PFSK-1 (cell line): ENCODE data around the gene RPL36.

ENCODE experiments used
- FOXP2 ChIP-seq: optimal IDR thresholded peaks from 2 replicates; pipeline ENCODE3; 2011; ENCODE audit warnings: borderline replicate concordance, control low read depth, inconsistent platforms; ENCODE audit not compliant: insufficient read depth; ENCODE audit errors: extremely low read length, extremely low read depth
- POLR2AphosphoS5 ChIP-seq: IDR thresholded peaks from 2 replicates; pipeline ENCODE4 v1.6.1; 2012; ENCODE audit warnings: low read depth, mild to moderate bottlenecking, control low read depth, low read length, moderate library complexity
- REST ChIP-seq, 2 experiments: IDR thresholded peaks; 2 replicates each; pipeline versions ENCODE4 v1.6.1 to v1.8.0; 2011 to 2012; ENCODE audit warnings: low read depth in 2 of 2, low read length in 2 of 2, control low read depth in 1 of 2, inconsistent platforms in 1 of 2, mild to moderate bottlenecking in 1 of 2, moderate library complexity in 1 of 2; ENCODE audit not compliant: insufficient read depth in 1 of 2
- SIN3A ChIP-seq: IDR thresholded peaks from 2 replicates; pipeline ENCODE4 v1.6.1; 2012; ENCODE audit warnings: mild to moderate bottlenecking, low read length, moderate library complexity, borderline replicate concordance; ENCODE audit not compliant: insufficient read depth
- TAF1 ChIP-seq: IDR thresholded peaks from 2 replicates; pipeline ENCODE4 v1.6.1; 2012; ENCODE audit warnings: low read length, control low read depth, borderline replicate concordance; ENCODE audit not compliant: insufficient read depth

Gene RPL36

GRCh38 chr19:5645409-5645808 lies 44.7 kb upstream of the RPL36 start:
- TF ChIP-seq POLR2AphosphoS5, result no peak
- TF ChIP-seq REST (IDR thresholded peaks at IDR 0.05; ENCODE audit: insufficient read depth in 1 of 2, low read depth in 2 of 2, low read length in 2 of 2), result no peak
- no peak for TF ChIP-seq SIN3A
- no peak for TF ChIP-seq FOXP2
- TF ChIP-seq TAF1, result no peak

DNA sequence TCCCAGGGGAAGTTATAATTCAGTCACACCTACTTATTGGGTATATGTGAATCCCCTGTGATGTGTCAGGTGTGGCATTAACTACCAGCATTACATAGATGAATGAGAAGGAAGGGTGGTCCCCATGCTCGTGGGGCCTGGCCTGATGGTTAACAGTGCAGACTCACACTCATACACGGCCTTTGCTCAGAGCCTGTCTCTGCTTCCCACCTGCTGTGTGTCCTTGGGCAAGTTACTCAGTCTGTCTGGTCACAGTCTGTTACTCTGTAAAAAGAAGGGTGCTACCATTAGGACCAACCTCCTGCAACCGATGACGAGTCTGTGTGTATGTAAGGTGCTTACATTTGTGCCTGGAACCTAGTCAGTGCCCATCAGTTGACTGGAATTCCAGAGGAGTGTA lies 43.4 kb upstream of the RPL36 start:
- no peak for TF ChIP-seq REST (IDR thresholded peaks at IDR 0.05; ENCODE audit: insufficient read depth in 1 of 2, low read depth in 2 of 2, low read length in 2 of 2)
- TF ChIP-seq POLR2AphosphoS5, result no peak
- TF ChIP-seq TAF1, result no peak
- TF ChIP-seq FOXP2, result no peak
- TF ChIP-seq SIN3A, result no peak

DNA sequence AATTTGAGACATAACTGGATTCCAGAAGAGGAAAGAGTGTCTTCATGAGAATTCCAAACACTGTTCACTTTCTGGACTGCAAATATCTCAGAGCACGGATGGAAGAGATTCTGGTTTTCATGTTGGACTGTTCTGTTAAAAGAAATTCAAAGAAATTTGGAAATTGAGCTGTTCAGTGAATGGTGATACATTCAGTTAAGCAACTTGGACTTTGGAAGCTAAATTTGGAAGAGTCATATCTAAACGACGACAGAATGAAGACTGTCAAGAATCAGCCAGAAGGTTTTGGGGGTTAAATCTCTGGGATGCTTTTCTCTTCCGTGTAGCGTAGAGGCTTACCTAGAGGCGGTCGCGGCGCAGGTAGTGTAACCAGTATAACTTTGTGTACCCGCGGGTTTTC lies 41.6 kb upstream of the RPL36 start:
- no peak for TF ChIP-seq POLR2AphosphoS5
- no peak for TF ChIP-seq FOXP2
- no peak for TF ChIP-seq TAF1
- no peak for TF ChIP-seq REST (IDR thresholded peaks at IDR 0.05; ENCODE audit: insufficient read depth in 1 of 2, low read depth in 2 of 2, low read length in 2 of 2)
- no peak for TF ChIP-seq SIN3A

GRCh38 chr19:5651361-5651760 lies 38.7 kb upstream of the RPL36 start:
- TF ChIP-seq REST (IDR thresholded peaks at IDR 0.05; ENCODE audit: insufficient read depth in 1 of 2, low read depth in 2 of 2, low read length in 2 of 2) (no peak), POLR2AphosphoS5 (no peak), SIN3A (no peak), TAF1 (no peak), FOXP2 (no peak)

DNA sequence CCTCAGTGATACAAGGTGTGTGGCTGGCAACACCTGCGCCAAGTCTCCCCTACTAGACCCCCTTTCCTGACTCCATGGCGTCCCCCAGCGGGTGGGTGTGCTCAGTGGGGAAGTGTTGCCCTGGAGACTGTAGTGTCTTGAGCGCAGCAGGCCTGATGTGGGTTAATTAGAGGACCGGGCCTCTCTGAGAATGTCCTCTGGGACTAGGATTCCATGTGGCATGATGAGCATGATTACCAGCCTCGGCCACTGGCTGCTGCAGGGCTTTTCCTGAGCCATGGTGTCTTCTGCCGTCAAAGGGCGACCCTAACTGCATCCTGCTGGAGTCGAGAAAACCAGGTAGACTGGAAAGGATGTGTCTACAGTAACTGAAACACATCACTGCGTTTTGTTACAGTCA lies 37.8 kb upstream of the RPL36 start:
- TF ChIP-seq FOXP2 (no peak), TAF1 (no peak), SIN3A (no peak), POLR2AphosphoS5 (no peak), REST (IDR thresholded peaks at IDR 0.05; ENCODE audit: insufficient read depth in 1 of 2, low read depth in 2 of 2, low read length in 2 of 2) (no peak)
